VCaP (cell line): ENCODE measurements around the gene ARHGAP22.
"Not testable (repeated sequence)": the region's sequence is repeated elsewhere in the genome, so short reads cannot be mapped to it uniquely, and the experiment has no call there.

ENCODE experiments used
- H3K27ac ChIP-seq: fragments of 450-650 bp; 2 replicates; pipeline ENCODE4 v1.5.1; 2017
- CTCF ChIP-seq: fragments of 450-650 bp; conservative IDR thresholded peaks from 2 replicates; pipeline ENCODE4 v1.5.1; 2017; ENCODE audit warnings: mild to moderate bottlenecking, moderate library complexity

Gene ARHGAP22

DNA sequence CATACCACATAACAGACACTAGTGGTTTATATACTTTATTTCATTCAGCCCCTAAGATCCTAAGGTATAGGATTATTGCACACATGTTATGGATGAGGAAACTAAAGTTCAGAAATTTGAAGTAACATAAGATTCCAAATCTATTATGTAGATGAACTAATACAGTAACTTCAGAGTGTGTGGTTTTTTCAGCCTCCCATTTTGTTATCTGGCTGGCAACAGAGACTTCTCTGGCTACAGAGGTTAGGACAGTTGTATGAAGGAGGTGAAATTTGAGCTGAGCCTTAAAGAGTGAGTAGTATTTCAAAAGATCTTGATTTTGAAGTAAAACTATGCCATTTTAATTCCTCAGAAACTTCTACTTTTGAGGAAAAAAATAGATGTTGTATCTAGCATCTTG, 173.0 kb downstream of the ARHGAP22 start:
- no peak overlapping the region for H3K27ac ChIP-seq
- no peak for TF ChIP-seq CTCF

DNA sequence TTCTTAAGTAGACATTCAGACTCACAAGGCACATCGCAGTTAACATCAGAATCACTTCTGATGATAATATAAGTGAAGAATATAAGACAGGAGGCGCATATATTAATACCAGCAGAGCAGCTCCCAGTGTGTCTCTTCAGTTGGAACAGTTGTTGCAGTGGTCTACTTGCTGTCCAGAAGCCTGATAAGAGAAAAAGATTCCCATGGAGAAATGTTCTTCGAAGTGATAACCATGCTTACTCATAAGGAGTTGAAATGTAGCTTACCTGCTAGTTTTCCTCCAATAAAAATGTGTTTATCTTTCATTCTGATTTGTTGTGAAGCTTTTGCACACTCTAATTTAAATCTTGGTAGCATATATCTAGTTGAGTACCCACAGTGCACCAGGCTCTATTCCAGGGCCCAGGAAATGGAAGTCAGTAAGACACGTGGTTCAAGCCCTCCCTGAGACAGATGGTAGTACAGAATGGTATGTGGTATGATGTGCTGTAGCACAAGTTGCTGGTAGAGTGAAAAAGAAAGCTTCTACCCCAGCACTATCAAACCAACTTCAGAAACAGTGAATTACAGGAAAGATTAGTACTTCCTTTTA, 174.4 kb downstream of the ARHGAP22 start:
- TF ChIP-seq CTCF = no peak

DNA sequence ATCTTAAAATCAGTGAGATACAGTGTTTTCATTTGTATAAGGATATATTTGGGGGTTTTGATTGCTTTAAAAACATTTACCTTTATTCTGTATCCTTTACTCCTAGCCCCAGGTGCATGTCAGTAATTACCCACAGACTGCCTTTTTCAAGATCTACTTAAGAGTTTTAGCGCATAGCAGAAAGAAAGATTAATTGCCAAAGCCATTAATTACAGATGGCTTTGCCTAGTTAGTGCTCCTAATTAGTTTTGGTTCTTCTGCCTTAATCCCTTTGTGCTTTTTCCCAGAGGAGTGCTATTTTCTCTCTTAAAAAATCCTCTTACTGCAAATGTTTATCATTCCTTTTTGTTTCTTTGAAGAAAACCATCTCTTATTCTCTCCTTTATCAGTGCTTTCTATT, 175.6 kb downstream of the ARHGAP22 start:
- H3K27ac ChIP-seq = no peak overlapping the region
- no peak for TF ChIP-seq CTCF

More for the DNA sequence above, 174.4 kb downstream of the ARHGAP22 start:
- H3K27ac ChIP-seq = no peak overlapping the region

GRCh38 chr10:48428896-48429295, 176.0 kb downstream of the ARHGAP22 start:
- H3K27ac ChIP-seq = no peak overlapping the region
- TF ChIP-seq CTCF = no peak

DNA sequence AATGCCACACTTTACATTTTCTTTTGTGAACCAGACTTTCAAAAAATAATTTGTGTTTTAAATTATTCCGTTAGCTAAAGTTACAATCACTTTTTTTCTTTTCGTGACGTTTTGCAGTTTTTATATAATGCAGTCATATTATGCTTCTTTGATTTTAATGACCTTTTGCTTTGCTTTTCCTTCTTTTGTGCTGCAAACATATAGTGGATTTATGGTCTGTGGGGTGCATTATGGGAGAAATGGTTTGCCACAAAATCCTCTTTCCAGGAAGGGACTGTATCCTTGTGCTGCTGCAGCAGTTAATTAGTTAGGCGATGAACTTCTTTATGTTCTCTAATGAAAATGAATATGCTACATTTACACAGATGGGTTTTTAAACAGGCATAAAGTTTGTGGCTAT, 181.0 kb downstream of the ARHGAP22 start:
- no peak overlapping the region for H3K27ac ChIP-seq
- TF ChIP-seq CTCF = no peak

- not testable (repeated sequence) for H3K27ac ChIP-seq
Observed at GRCh38 chr10:48421862-48422261, 183.0 kb downstream of the ARHGAP22 start.

- H3K27ac ChIP-seq = no peak overlapping the region
- no peak for TF ChIP-seq CTCF
Observed at GRCh38 chr10:48419714-48420113, 185.2 kb downstream of the ARHGAP22 start.

GRCh38 chr10:48418189-48418788, 186.6 kb downstream of the ARHGAP22 start:
- no peak overlapping the region for H3K27ac ChIP-seq
- TF ChIP-seq CTCF = no peak
